Sigmoid colon (tissue), 3 donors: ENCODE data around the gene PRAMEF11.

ENCODE experiments used
- CTCF ChIP-seq, 4 experiments: fragments of 450-650 bp in 3 of 4; fragments of 200-600 bp in 1 of 4; IDR thresholded peaks; one replicate each; pipeline ENCODE4 v1.5.1; 2016 to 2019; ENCODE audit warnings: antibody characterized with exemption in 4 of 4, mild to moderate bottlenecking in 3 of 4, moderate library complexity in 2 of 4
- POLR2A ChIP-seq, 2 donors: fragments of 450-650 bp; IDR thresholded peaks; one replicate each; pipeline ENCODE4 v1.6.1; 2016; ENCODE audit warnings: antibody characterized with exemption in 2 of 2, mild to moderate bottlenecking in 2 of 2, moderate library complexity in 2 of 2

- no peak for TF ChIP-seq POLR2A (IDR thresholded peaks at IDR 0.05)
- no peak for TF ChIP-seq CTCF (IDR thresholded peaks at IDR 0.05)
Measured at GRCh38 chr1:12778907-12779306, 52.3 kb downstream of the PRAMEF11 start.
